ENCODE measurements around the gene PTBP1.
A peak's percentile ranks its signal among the peaks of the same experiment; 100 is the strongest.

PTBP1 gene

GRCh38 chr19:858868-859843, 61.9 kb downstream of the PTBP1 start, which contains the start of gene CFD:
CFD (plus strand) TSS chr19:859664; CDS start chr19:859690, 26 bp downstream.
- peak; percentile 13 to 60 for DNase-seq

GRCh38 chr19:861141-861755, 64.0 kb downstream of the PTBP1 start:
- DNase-seq: no peak
